HEK293 (cell line): ENCODE results near the gene DPH2.

Experiments
- AEBP2 ChIP-seq: fragments of 450-650 bp; formaldehyde crosslinking; IDR thresholded peaks from 2 replicates; pipeline ENCODE4 v1.5.1; 2016; ENCODE audit warnings: missing biosample characterization, missing genetic modification characterization, borderline replicate concordance
- BCL11A ChIP-seq: fragments of 450-650 bp; formaldehyde crosslinking; IDR thresholded peaks from 2 replicates; pipeline ENCODE4 v1.5.1; 2016; ENCODE audit warnings: low read depth, missing biosample characterization, missing genetic modification characterization
- BCL11B ChIP-seq: fragments of 450-650 bp; formaldehyde crosslinking; IDR thresholded peaks from 2 replicates; pipeline ENCODE4 v1.5.1; 2016; ENCODE audit warnings: low read depth, missing biosample characterization, missing genetic modification characterization
- GLIS2 ChIP-seq: fragments of 450-650 bp; formaldehyde crosslinking; IDR thresholded peaks from 2 replicates; pipeline ENCODE4 v1.5.1; 2016; ENCODE audit warnings: missing biosample characterization, missing genetic modification characterization
- KLF7 ChIP-seq: fragments of 450-650 bp; formaldehyde crosslinking; IDR thresholded peaks from 2 replicates; pipeline ENCODE4 v1.5.1; 2016; ENCODE audit warnings: missing biosample characterization, missing genetic modification characterization, borderline replicate concordance
- KLF9 ChIP-seq: fragments of 450-650 bp; formaldehyde crosslinking; IDR thresholded peaks from 2 replicates; pipeline ENCODE4 v1.5.1; 2016; ENCODE audit warnings: missing biosample characterization, missing genetic modification characterization, low read depth
- OVOL3 ChIP-seq: fragments of 450-650 bp; formaldehyde crosslinking; IDR thresholded peaks from 2 replicates; pipeline ENCODE4 v1.5.1; 2016; ENCODE audit warnings: missing biosample characterization, missing genetic modification characterization
- PRDM10 ChIP-seq: fragments of 450-650 bp; formaldehyde crosslinking; IDR thresholded peaks from 2 replicates; pipeline ENCODE4 v1.5.1; 2016; ENCODE audit warnings: missing biosample characterization, missing genetic modification characterization
- SP3 ChIP-seq: fragments of 450-650 bp; formaldehyde crosslinking; IDR thresholded peaks from 2 replicates; pipeline ENCODE4 v1.5.1; 2016; ENCODE audit warnings: missing biosample characterization, missing genetic modification characterization
- SP7 ChIP-seq: fragments of 450-650 bp; formaldehyde crosslinking; IDR thresholded peaks from 2 replicates; pipeline ENCODE4 v1.5.1; 2016; ENCODE audit warnings: missing biosample characterization, missing genetic modification characterization
- ZBTB17 ChIP-seq: fragments of 450-650 bp; formaldehyde crosslinking; IDR thresholded peaks from 2 replicates; pipeline ENCODE4 v1.5.1; 2016; ENCODE audit warnings: missing biosample characterization, missing genetic modification characterization
- ZBTB20 ChIP-seq: fragments of 450-650 bp; formaldehyde crosslinking; IDR thresholded peaks from 2 replicates; pipeline ENCODE4 v1.5.1; 2016; ENCODE audit warnings: missing biosample characterization, missing genetic modification characterization
- ZEB2 ChIP-seq: fragments of 450-650 bp; formaldehyde crosslinking; IDR thresholded peaks from 2 replicates; pipeline ENCODE4 v1.5.1; 2016; ENCODE audit warnings: missing biosample characterization, missing genetic modification characterization
- ZNF16 ChIP-seq: fragments of 450-650 bp; formaldehyde crosslinking; IDR thresholded peaks from 2 replicates; pipeline ENCODE4 v1.5.1; 2016; ENCODE audit warnings: low read depth, missing biosample characterization, missing genetic modification characterization
- ZNF23 ChIP-seq: fragments of 450-650 bp; formaldehyde crosslinking; IDR thresholded peaks from 2 replicates; pipeline ENCODE4 v1.5.1; 2016; ENCODE audit warnings: missing biosample characterization, missing genetic modification characterization, borderline replicate concordance
- ZNF324 ChIP-seq: fragments of 450-650 bp; formaldehyde crosslinking; IDR thresholded peaks from 2 replicates; pipeline ENCODE4 v1.5.1; 2016; ENCODE audit warnings: missing biosample characterization, missing genetic modification characterization
- ZNF335 ChIP-seq: fragments of 450-650 bp; formaldehyde crosslinking; conservative IDR thresholded peaks from 2 replicates; pipeline ENCODE4 v1.5.1; 2016; ENCODE audit warnings: missing biosample characterization, missing genetic modification characterization
- ZNF341 ChIP-seq: fragments of 450-650 bp; formaldehyde crosslinking; IDR thresholded peaks from 2 replicates; pipeline ENCODE4; 2016; ENCODE audit warnings: low read depth, missing biosample characterization, missing genetic modification characterization
- ZNF350 ChIP-seq: fragments of 450-650 bp; formaldehyde crosslinking; IDR thresholded peaks from 2 replicates; pipeline ENCODE4 v1.5.0; 2017; ENCODE audit warnings: missing biosample characterization, mild to moderate bottlenecking, missing genetic modification characterization
- ZNF394 ChIP-seq: fragments of 450-650 bp; formaldehyde crosslinking; IDR thresholded peaks from 2 replicates; pipeline ENCODE4 v1.5.1; 2016; ENCODE audit warnings: missing biosample characterization, missing genetic modification characterization, mild to moderate bottlenecking, moderate library complexity, borderline replicate concordance
- ZNF473 ChIP-seq: fragments of 450-650 bp; formaldehyde crosslinking; IDR thresholded peaks from 2 replicates; pipeline ENCODE4 v1.5.1; 2017; ENCODE audit warnings: missing biosample characterization, missing genetic modification characterization
- ZNF514 ChIP-seq: fragments of 450-650 bp; formaldehyde crosslinking; IDR thresholded peaks from 2 replicates; pipeline ENCODE4 v1.5.1; 2016; ENCODE audit warnings: missing biosample characterization, missing genetic modification characterization
- ZNF530 ChIP-seq: fragments of 450-650 bp; formaldehyde crosslinking; IDR thresholded peaks from 2 replicates; pipeline ENCODE4 v1.5.1; 2016; ENCODE audit warnings: low read depth, missing biosample characterization, missing genetic modification characterization
- ZNF629 ChIP-seq: fragments of 450-650 bp; formaldehyde crosslinking; IDR thresholded peaks from 2 replicates; pipeline ENCODE4 v1.5.1; 2017; ENCODE audit warnings: missing biosample characterization, missing genetic modification characterization
- ZNF660 ChIP-seq: fragments of 450-650 bp; IDR thresholded peaks from 2 replicates; pipeline ENCODE4 v1.5.1; 2018; ENCODE audit warnings: missing biosample characterization, mild to moderate bottlenecking, missing genetic modification characterization
- ZNF692 ChIP-seq: fragments of 450-650 bp; formaldehyde crosslinking; IDR thresholded peaks from 2 replicates; pipeline ENCODE4 v1.5.1; 2016; ENCODE audit warnings: missing biosample characterization, missing genetic modification characterization
- ZNF747 ChIP-seq: fragments of 450-650 bp; formaldehyde crosslinking; IDR thresholded peaks from 2 replicates; pipeline ENCODE4 v1.5.1; 2016; ENCODE audit warnings: missing biosample characterization, missing genetic modification characterization
- ZSCAN4 ChIP-seq: fragments of 450-650 bp; formaldehyde crosslinking; IDR thresholded peaks from 2 replicates; pipeline ENCODE4 v1.5.1; 2017; ENCODE audit warnings: missing biosample characterization, missing genetic modification characterization
- TF ChIP-seq, protein P1 (sequence below): fragments of 450-650 bp; formaldehyde crosslinking; IDR thresholded peaks from 2 replicates; pipeline ENCODE4 v1.5.1; 2016; ENCODE audit warnings: missing biosample characterization, missing genetic modification characterization, borderline replicate concordance

Gene DPH2

DNA sequence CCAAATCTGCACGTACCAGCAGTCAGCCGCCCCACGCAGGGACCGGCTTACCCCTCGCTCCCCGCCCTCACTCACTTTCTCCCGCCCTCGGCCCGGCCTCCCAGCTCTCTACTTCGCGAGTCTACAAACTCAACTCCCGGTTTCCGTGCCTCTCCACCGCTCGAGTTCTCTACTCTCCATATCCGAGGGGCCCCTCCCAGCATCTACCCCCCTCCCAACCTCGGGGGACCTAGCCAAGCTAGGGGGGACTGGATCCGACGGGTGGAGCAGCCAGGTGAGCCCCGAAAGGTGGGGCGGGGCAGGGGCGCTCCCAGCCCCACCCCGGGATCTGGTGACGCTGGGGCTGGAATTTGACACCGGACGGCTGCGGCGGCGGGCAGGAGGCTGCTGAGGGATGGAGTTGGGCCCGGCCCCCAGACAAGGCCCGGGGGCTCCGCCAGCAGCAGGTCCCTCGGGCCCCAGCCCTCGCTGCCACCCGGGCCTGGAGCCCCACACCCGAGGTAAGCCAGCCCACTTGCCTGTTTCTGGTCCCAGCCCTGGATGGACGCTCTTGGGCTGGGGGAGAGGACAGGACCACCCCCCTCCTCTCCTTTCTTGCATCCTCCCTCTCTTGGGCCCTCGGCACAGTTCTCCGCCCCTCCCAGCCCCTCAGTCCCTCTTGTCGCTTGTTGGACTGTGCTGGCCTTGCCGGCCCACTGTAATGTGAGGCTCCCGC is 36.3 kb upstream of the DPH2 start, which contains the start of gene ARTN (continued):
- TF ChIP-seq ZNF394 (tag by site-specific recombination): 0 out of 2 replicates have a peak, but pooled peaks have one; percentile 29
- TF ChIP-seq AEBP2 (tag by site-specific recombination): no peak
- peak; percentile 57 for TF ChIP-seq ZNF692 (tag by site-specific recombination)
- peak; percentile 90 for TF ChIP-seq GLIS2
- TF ChIP-seq SP7: peak; percentile 27; the same call in 1 of the 2 replicates
- TF ChIP-seq ZNF350: no peak
- TF ChIP-seq ZNF747 (tag by site-specific recombination): no peak
- TF ChIP-seq ZEB2 (tag by site-specific recombination): peak; percentile 77
- no peak for TF ChIP-seq ZNF473 (tag by site-specific recombination)
- peak; percentile 78 for TF ChIP-seq KLF9 (tag by site-specific recombination)
- no peak for TF ChIP-seq ZNF530 (tag by site-specific recombination)
- no peak for TF ChIP-seq BCL11A (tag by site-specific recombination)
- TF ChIP-seq ZNF16 (tag by site-specific recombination): no peak
- peak; percentile 61; the same call in 1 of the 2 replicates for TF ChIP-seq ZNF660
- TF ChIP-seq ZSCAN4 (tag by site-specific recombination): no peak
- TF ChIP-seq BCL11B (tag by site-specific recombination): no peak
- TF ChIP-seq, protein P1, sequence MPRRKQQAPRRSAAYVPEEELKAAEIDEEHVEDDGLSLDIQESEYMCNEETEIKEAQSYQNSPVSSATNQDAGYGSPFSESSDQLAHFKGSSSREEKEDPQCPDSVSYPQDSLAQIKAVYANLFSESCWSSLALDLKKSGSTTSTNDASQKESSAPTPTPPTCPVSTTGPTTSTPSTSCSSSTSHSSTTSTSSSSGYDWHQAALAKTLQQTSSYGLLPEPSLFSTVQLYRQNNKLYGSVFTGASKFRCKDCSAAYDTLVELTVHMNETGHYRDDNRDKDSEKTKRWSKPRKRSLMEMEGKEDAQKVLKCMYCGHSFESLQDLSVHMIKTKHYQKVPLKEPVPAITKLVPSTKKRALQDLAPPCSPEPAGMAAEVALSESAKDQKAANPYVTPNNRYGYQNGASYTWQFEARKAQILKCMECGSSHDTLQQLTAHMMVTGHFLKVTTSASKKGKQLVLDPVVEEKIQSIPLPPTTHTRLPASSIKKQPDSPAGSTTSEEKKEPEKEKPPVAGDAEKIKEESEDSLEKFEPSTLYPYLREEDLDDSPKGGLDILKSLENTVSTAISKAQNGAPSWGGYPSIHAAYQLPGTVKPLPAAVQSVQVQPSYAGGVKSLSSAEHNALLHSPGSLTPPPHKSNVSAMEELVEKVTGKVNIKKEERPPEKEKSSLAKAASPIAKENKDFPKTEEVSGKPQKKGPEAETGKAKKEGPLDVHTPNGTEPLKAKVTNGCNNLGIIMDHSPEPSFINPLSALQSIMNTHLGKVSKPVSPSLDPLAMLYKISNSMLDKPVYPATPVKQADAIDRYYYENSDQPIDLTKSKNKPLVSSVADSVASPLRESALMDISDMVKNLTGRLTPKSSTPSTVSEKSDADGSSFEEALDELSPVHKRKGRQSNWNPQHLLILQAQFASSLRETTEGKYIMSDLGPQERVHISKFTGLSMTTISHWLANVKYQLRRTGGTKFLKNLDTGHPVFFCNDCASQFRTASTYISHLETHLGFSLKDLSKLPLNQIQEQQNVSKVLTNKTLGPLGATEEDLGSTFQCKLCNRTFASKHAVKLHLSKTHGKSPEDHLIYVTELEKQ (tag by site-specific recombination): no peak
- TF ChIP-seq SP3: peak; percentile 76
- TF ChIP-seq ZNF341 (tag by site-specific recombination): peak; percentile 58
- peak; percentile 76 for TF ChIP-seq ZBTB17 (tag by site-specific recombination)
- TF ChIP-seq ZNF514 (tag by site-specific recombination): no peak
- peak; percentile 34; the same call in 1 of the 2 replicates for TF ChIP-seq ZNF629 (tag by site-specific recombination)
- peak; percentile 93 for TF ChIP-seq ZNF335 (tag by site-specific recombination)
- TF ChIP-seq OVOL3 (tag by site-specific recombination): no peak
- peak; percentile 95 for TF ChIP-seq PRDM10 (tag by site-specific recombination)
- peak; percentile 68; the same call in 1 of the 2 replicates for TF ChIP-seq KLF7 (tag by site-specific recombination)
- peak; percentile 28; the same call in 1 of the 2 replicates for TF ChIP-seq ZNF23 (tag by site-specific recombination)
- peak; percentile 47; the same call in 1 of the 2 replicates for TF ChIP-seq ZNF324 (tag by site-specific recombination)
- TF ChIP-seq ZBTB20: peak; percentile 46
